ENCODE data around the gene ELP1. TPM values are rescaled to one million over a fixed set of nuclear protein-coding genes. Genes with fewer than 3 reads are reported as not detected.
"Not testable (repeated sequence)": the region's sequence is repeated elsewhere in the genome, so short reads cannot be mapped to it uniquely, and the experiment has no call there.

ELP1 gene
- total and polyA plus RNA-seq, 2 experiments from 2014 or later = 14.5 to 24.1 TPM

DNA sequence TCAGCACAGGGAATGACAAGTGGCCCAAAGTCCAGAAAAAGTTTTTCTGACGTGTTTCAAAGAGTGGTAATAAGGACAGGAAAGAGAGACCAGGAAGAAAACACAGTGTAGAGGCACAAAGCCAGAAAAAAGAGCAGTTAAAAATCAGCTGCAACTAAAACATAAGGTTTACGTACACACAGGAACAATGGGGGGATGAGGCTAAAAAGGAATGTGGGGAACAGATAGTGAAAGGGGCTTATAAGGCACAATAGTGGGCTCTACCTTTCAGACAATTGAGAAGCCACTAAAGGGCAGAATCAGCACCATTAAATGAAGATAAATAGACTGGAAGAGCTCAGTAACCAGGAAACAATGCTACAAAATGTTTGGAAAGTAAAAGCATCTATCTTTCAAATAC lies 5.5 kb downstream of the ELP1 start:
- no peak overlapping the region for H3K4me2 ChIP-seq (ENCODE audit: unreplicated experiment)
- H2AFZ ChIP-seq = no peak overlapping the region
- no peaks in the 10 kb centered on the region for H3K9me3 ChIP-seq (ENCODE audit: low read depth)
- H3K36me3 ChIP-seq (ENCODE audit: low read depth) = peaks cover 34% of the 10 kb centered on the region
- no peak overlapping the region for H3K27ac ChIP-seq
- H3K79me2 ChIP-seq (ENCODE audit: insufficient read depth) = peaks cover 39% of the 10 kb centered on the region
- WGBS, 2 experiments (ENCODE audit: low coverage in 1 of 2, low lambda C conversion rate in 2 of 2, missing lambda C conversion rate in 2 of 2) = 87 to 91% methylated on average over 2 of the region's 2 CpGs
- H3K9me2 ChIP-seq (ENCODE audit: insufficient read depth) = no peaks in the 10 kb centered on the region
- no peaks in the 10 kb centered on the region for H4K20me1 ChIP-seq (ENCODE audit: insufficient read depth)
- H3K4me3 ChIP-seq = no peak overlapping the region
- no peaks in the 10 kb centered on the region for H3K27me3 ChIP-seq (replicated peaks; ENCODE audit: insufficient read depth)
- in situ Hi-C loops (cut with MboI) = no loop called here
- peaks cover 5% of the 10 kb centered on the region for H3F3A ChIP-seq (ENCODE audit: insufficient read depth)
- H3K9ac ChIP-seq = no peak overlapping the region
- no peak for DNase-seq
- no peak for TF ChIP-seq EZH2 (IDR thresholded peaks at IDR 0.05; ENCODE audit: insufficient read depth, poor library complexity, severe bottlenecking)
- TF ChIP-seq EZH2phosphoT487 (IDR thresholded peaks at IDR 0.05; ENCODE audit: insufficient read depth, low read depth) = no peak
- H3K4me1 ChIP-seq (ENCODE audit: insufficient read depth) = 0 out of 2 replicates have a peak, but pooled peaks cover 5% of the 10 kb centered on the region

DNA sequence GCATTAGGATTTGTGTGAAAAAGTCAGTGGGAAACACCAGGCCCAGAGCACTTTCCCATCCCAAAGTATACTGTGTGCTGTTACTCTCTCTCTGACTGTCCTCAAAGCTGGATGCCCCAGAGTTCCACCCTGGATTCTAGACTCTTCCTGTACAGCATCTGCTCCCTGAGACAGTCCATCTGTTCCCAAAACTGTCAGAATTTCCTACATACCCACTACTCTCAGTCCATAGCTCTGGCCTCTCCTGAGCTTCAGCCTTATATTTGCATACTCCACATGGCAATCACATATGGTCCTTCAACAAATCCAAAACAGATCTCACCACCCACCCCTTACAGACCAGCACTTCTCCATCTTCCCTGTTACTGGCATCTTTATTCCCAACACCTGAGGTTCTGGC lies 9.5 kb downstream of the ELP1 start:
- Histone ChIP-seq H3K4me3 (no peak overlapping the region), H3K9me2 (ENCODE audit: insufficient read depth) (no peaks in the 10 kb centered on the region), H4K20me1 (ENCODE audit: insufficient read depth) (no peaks in the 10 kb centered on the region), H3K27me3 (replicated peaks; ENCODE audit: insufficient read depth) (no peaks in the 10 kb centered on the region), H3K4me2 (ENCODE audit: unreplicated experiment) (no peak overlapping the region), H3F3A (ENCODE audit: insufficient read depth) (no peaks in the 10 kb centered on the region), H3K79me2 (ENCODE audit: insufficient read depth) (no peaks in the 10 kb centered on the region), H3K9ac (no peak overlapping the region), H2AFZ (no peak overlapping the region), H3K4me1 (ENCODE audit: insufficient read depth) (no peaks in the 10 kb centered on the region), H3K36me3 (ENCODE audit: low read depth) (peaks cover 52% of the 10 kb centered on the region), H3K27ac (no peak overlapping the region), H3K9me3 (ENCODE audit: low read depth) (no peaks in the 10 kb centered on the region)
- TF ChIP-seq EZH2 (IDR thresholded peaks at IDR 0.05; ENCODE audit: insufficient read depth, poor library complexity, severe bottlenecking) (no peak), EZH2phosphoT487 (IDR thresholded peaks at IDR 0.05; ENCODE audit: insufficient read depth, low read depth) (no peak)
- in situ Hi-C loops (cut with MboI) = no loop called here
- no peak for DNase-seq

DNA sequence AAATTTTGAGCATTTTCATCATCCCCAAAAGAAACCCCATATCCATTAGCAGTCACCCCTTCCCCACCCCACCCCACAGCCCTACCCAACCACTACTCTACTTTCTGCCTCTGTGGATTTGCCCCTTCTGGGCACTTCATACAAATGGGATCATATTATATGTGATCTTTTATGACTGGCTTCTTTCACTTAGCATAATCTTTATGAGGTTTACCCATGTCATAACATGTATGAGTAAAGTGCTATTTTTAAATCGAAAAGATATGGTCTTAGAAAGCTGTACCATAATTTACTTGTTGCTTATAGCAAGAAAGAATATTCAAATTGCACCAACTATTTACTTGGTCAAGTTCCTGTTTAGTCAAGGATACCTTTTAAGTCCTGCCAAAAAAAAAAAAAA lies 12.7 kb downstream of the ELP1 start:
- no peak overlapping the region for H3K4me2 ChIP-seq (ENCODE audit: unreplicated experiment)
- H3K9ac ChIP-seq = no peak overlapping the region
- H3K36me3 ChIP-seq (ENCODE audit: low read depth) = peaks cover 57% of the 10 kb centered on the region
- H3K79me2 ChIP-seq (ENCODE audit: insufficient read depth) = no peaks in the 10 kb centered on the region
- no peaks in the 10 kb centered on the region for H3K4me1 ChIP-seq (ENCODE audit: insufficient read depth)
- H3K4me3 ChIP-seq = no peak overlapping the region
- in situ Hi-C loops (cut with MboI) = no loop called here
- no peaks in the 10 kb centered on the region for H4K20me1 ChIP-seq (ENCODE audit: insufficient read depth)
- 95 to 96% methylated on average over 1 of the region's 1 CpG for WGBS, 2 experiments (ENCODE audit: low coverage in 1 of 2, low lambda C conversion rate in 2 of 2, missing lambda C conversion rate in 2 of 2)
- no peak for TF ChIP-seq EZH2phosphoT487 (IDR thresholded peaks at IDR 0.05; ENCODE audit: insufficient read depth, low read depth)
- TF ChIP-seq EZH2 (IDR thresholded peaks at IDR 0.05; ENCODE audit: insufficient read depth, poor library complexity, severe bottlenecking) = no peak
- no peaks in the 10 kb centered on the region for H3K9me3 ChIP-seq (ENCODE audit: low read depth)
- H3F3A ChIP-seq (ENCODE audit: insufficient read depth) = no peaks in the 10 kb centered on the region
- H3K27me3 ChIP-seq (replicated peaks; ENCODE audit: insufficient read depth) = no peaks in the 10 kb centered on the region
- DNase-seq = no peak
- no peaks in the 10 kb centered on the region for H3K9me2 ChIP-seq (ENCODE audit: insufficient read depth)
- H2AFZ ChIP-seq = no peak overlapping the region
- H3K27ac ChIP-seq = no peak overlapping the region

DNA sequence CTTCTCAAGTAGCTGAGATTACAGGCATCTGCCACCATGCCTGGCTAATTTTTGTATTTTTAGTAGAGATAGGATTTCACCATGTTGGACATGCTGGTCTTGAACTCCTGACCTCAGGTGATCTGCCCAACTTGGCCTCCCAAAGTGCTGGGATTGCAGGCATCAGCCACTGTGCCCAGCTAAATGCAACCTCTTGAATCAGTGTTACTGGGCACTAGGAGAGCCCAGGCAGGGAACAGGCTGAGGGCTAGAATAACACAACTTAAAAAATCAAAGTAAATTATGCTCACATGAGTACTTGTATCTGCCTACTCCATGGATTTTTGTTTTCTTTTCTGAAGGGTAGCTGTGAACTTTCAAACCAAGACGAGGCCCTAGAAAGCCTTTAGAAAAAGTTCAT lies 13.5 kb downstream of the ELP1 start:
- H4K20me1 ChIP-seq (ENCODE audit: insufficient read depth); in situ Hi-C loops (cut with MboI); H3K4me3 ChIP-seq; H3K4me2 ChIP-seq (ENCODE audit: unreplicated experiment); H3K27ac ChIP-seq; H3K4me1 ChIP-seq (ENCODE audit: insufficient read depth); H3K9me2 ChIP-seq (ENCODE audit: insufficient read depth); H3K9ac ChIP-seq; H2AFZ ChIP-seq; H3F3A ChIP-seq (ENCODE audit: insufficient read depth); H3K79me2 ChIP-seq (ENCODE audit: insufficient read depth); H3K9me3 ChIP-seq (ENCODE audit: low read depth); DNase-seq; H3K27me3 ChIP-seq (replicated peaks; ENCODE audit: insufficient read depth): not testable (repeated sequence)
- peaks cover 54% of the 10 kb centered on the region for H3K36me3 ChIP-seq (ENCODE audit: low read depth)
- WGBS, 2 experiments (ENCODE audit: low coverage in 1 of 2, low lambda C conversion rate in 2 of 2, missing lambda C conversion rate in 2 of 2) = 93 to 97% methylated on average over 1 of the region's 1 CpG

DNA sequence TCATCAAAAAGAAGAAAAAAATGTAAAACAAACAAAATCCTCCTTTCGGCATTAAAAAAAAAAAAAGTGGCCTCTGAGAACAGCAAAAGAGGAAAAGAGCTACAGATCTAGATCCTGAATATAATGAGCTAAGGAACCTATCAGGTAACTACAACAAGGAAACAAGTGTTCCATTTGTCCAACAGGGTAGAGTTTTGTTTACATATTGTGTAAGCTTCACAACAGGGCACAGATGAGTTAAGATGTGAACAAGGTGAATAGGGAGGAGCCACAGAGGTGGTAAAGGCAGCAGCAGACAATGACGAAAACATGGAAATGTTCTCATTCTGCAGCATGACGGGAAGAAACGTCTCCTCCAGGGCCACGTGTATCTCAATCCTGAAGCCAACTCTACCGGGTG lies 14.4 kb downstream of the ELP1 start:
- WGBS, 2 experiments (ENCODE audit: low coverage in 1 of 2, low lambda C conversion rate in 2 of 2, missing lambda C conversion rate in 2 of 2) = 75% methylated on average over 6 of the region's 6 CpGs
- Histone ChIP-seq H3K27ac (no peak overlapping the region), H3F3A (ENCODE audit: insufficient read depth) (no peaks in the 10 kb centered on the region), H3K4me1 (ENCODE audit: insufficient read depth) (no peaks in the 10 kb centered on the region), H4K20me1 (ENCODE audit: insufficient read depth) (no peaks in the 10 kb centered on the region), H3K27me3 (replicated peaks; ENCODE audit: insufficient read depth) (no peaks in the 10 kb centered on the region), H3K36me3 (ENCODE audit: low read depth) (peaks cover 53% of the 10 kb centered on the region), H2AFZ (no peak overlapping the region), H3K9me2 (ENCODE audit: insufficient read depth) (no peaks in the 10 kb centered on the region), H3K4me3 (no peak overlapping the region), H3K9me3 (ENCODE audit: low read depth) (no peaks in the 10 kb centered on the region), H3K79me2 (ENCODE audit: insufficient read depth) (no peaks in the 10 kb centered on the region), H3K4me2 (ENCODE audit: unreplicated experiment) (no peak overlapping the region), H3K9ac (no peak overlapping the region)
- TF ChIP-seq EZH2 (IDR thresholded peaks at IDR 0.05; ENCODE audit: insufficient read depth, poor library complexity, severe bottlenecking) (no peak), EZH2phosphoT487 (IDR thresholded peaks at IDR 0.05; ENCODE audit: insufficient read depth, low read depth) (no peak)
- in situ Hi-C loops (cut with MboI) = no loop called here
- no peak for DNase-seq
